ENCODE measurements around the gene TSPAN5. TPM values are rescaled to one million over a fixed set of nuclear protein-coding genes. Genes with fewer than 3 reads are reported as not detected.

Gene TSPAN5
- total RNA-seq, 1 experiment from 2014 or later: 5.6 TPM

DNA sequence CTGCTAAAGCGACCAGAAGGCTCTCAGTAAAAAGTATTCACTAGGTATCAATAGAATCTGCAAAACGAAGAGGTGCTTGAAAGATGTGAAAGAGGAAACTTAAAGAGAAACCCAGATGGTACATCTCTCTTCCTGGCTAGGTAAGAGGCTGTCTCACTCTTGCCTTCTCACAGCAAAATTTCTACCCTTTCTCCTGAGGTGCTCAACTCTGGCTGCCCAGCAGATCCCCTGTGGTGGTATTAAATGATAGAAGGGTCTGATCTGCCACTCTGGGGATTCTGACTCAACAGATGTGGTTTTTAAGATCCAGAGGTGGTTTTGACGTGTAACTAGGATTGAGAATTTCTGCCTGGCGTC, 14.9 kb upstream of the TSPAN5 start:
- no peak for DNase-seq (ENCODE audit: low spot score)

DNA sequence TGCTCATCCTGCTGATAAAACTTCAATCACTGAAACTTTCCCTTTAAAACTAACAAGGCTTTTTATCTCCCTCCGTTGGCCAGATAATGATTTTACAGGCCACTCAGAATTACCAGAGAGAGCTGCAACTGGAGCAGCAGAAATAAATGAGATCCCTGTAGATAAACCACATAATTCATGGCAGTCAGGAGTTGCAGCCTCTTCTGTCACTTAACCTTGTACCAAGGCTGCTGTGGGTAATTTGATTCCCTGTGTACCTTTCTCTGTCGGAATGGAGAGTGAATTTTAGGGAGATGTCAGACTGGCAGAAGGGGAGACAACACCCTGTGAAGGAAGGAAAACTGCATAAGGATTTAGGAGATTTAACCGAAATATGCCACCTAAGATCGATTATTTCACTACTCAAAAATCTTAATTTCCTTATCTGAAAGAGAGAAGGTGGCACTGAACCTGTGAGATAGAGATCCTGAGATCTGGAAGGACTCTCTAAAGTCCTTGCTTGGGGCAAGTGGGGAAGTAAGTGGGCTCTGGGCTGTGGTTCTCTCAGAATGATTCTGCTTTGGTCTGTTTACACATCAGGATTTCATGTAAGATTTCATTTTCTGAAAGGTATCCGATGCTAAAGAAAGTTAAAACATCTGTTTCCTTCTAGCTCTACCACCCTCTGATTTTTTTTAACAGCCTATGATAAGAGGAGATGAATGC, 14.3 kb upstream of the TSPAN5 start:
- no peak for DNase-seq (ENCODE audit: low spot score)

DNA sequence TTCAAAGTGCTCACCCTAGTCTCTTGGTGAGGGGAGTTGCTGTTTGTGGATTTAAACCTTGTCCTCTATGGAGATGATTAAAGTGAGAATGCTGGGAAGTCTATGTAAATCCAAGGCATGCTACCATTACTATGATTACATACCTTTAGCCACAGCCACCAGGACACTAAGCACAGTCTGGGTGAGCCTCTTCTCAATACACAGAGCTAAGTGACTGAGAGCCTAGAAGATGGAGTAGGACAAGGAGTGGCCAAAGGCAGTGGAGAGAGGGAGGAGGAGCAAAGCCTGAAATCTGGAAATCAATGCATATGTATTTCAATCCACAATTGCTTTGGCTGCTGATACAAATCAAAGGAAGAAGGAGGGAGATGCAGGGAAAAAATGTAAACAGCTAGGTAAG, 12.7 kb upstream of the TSPAN5 start:
- no peak for DNase-seq (ENCODE audit: low spot score)

DNA sequence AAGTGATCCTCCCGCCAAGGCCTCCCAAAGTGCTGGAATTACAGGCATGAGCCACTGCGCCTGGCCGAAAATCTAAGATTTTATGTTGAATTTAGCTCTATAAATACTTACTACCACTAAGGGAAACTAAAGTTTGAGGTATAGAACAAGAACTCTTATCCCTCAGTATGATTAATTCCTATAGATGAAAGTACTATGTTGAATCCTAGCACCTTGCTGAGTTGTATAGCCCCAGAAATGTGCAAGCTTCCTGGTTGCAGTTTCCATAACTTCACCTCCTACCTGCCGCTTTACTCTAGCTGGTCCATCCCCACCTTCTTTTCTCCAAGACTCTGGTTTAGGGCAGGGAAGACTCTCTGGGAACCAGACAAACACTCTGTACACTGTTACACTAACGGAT, 11.8 kb upstream of the TSPAN5 start:
- no peak for DNase-seq (ENCODE audit: low spot score)

DNA sequence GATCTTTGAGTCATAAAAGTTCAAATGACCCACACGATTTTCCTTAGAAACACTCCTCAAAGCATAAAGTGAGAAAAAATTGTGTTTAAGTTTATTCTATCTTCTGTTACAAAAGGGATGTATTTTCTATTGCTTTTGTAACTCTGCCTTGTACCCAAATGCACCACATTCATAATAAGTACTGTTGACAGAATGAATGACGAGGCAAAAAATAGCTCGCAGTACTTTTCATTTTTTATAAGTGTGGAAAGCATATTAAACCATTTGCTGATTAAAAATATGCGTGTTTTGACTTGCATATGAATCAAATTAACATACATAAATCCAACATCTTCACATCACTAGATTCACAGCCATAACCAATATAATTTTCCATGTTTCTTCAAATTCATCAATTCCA, 11.2 kb upstream of the TSPAN5 start:
- DNase-seq (ENCODE audit: low spot score): no peak

DNA sequence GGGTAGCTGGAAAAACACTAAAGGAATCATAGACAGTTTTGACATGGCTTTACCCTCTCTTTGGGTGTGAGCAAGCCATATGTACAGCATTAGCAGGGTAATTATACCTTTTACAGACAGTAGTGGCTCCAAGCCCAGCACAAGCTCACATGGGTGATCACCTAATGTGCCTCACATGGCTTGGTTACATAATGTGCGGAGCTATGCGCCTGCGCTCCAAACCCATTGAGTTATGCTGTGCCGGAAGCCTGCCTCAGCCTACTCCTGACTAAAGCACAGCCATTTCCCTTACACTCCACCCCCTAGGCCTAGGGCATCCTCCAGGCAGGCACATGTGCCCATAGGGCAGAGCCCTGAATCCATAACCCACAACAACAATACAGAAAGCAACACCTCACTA, 6.5 kb upstream of the TSPAN5 start:
- no peak for DNase-seq (ENCODE audit: low spot score)

DNA sequence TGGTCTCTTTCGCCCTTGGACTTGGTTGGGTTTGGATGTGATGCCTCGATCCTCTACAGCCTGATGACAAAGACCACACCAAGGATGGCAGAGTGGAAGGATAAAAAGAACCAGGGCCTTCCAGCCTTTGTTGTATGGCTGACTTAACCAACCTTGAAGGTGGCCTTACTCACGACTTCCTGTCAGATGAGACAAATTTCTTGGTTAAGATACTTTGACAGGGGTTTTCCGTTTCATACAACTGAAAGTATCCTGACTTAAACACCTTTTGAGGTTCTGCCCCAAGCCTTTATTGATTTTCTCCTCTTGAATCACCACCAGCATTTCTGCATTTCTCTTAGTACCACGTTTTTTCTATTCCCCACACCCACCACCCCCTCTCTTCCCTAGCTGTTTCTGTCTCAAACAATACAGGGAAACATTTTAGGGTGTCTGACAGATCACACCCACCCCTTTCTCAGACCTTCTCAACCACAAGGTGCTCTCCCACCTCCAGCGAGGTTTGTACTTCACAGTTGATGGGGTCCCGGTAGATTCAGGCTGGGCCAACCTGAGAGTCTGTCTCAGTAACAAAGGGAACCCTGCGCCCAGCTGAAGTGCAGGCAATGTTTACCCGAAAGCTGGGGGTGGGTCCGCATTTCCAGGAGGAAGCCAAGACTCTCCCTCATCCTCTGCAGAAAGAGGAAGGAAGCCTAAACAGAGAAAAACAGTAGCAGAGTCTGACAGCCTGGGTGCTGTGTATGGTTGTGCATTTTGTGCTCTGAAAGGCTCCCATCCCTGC, 5.0 kb upstream of the TSPAN5 start:
- no peak for DNase-seq (ENCODE audit: low spot score)

DNA sequence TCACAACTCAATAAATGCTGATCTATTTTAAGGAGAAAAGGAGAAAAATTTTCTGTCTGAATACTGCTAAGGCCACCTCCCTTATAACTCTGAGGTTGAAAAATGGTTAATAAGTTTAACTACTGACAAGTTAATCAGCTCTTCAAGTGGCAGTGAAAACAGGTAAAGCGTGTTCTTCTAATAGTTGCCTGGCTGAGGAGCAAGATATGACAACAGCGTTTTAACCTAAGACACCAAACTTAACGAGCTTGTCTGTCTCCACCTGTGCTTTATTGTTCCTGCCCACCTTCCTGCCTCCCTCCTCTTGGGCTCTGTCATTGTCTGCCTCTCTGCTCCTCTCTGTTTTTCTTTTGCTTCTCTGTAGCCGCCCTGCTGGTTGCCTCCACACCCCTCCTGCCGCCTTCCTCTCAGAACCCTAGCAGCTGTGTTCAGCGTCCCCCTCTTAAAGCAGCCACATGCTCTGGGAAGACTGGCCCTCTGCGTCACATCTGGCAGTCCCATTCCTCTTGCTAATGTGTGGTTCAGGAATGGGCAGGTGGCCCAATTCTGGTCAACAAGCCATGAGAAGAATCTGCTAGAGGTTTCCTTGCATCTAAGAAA, 4.3 kb upstream of the TSPAN5 start:
- peak; percentile 78 for DNase-seq (ENCODE audit: low spot score)

DNA sequence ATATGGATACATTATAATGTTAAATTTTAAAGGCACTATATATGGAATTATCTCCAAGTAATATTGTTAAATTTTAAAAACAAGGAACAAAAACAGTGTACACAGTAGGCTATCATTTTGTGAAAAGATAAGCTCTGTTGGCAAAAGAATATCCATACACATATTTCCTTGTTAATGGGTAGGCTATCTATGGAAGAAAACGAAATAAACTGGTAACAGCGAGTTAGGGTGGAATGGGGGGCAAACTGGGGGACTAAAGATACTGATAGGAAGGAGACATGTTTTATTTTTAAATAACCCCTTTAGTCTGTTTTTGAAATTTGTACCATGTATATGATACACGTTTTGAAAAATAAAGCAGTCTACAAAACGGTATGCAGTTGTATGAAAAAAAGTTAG, 3.6 kb upstream of the TSPAN5 start:
- no peak for DNase-seq (ENCODE audit: low spot score)

DNA sequence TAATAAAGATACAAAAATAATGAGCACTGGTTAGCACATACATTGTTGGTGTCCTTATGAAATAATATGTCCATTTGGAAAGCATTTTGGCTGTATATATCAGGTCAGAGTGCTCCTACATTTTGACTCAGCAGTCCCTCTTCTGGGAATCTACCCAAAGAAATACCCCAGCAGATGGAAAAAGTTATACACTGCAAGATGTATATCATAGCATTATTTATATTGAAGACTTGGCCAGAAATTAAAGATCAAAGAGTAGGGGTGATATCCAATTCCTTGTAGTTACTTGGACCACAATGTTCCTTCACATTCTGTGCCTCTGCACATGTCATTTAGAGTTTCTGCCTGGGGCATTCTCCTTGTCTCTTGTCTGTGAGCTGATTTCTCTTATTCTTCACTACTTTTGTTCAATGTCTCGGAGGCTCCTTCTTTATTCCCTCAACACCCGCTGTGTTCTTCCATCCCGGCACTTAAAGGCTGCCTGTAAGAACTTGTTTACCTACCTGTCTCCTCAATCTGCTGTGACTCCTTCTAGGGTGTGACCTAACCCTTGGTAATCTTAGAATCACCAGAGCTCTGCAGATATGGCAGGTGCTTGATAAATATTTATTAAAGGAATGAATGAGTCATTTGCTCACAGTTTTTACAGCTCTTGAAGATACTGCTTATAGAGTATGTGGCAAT, 3.1 kb upstream of the TSPAN5 start:
- DNase-seq (ENCODE audit: low spot score): peak; percentile 60

DNA sequence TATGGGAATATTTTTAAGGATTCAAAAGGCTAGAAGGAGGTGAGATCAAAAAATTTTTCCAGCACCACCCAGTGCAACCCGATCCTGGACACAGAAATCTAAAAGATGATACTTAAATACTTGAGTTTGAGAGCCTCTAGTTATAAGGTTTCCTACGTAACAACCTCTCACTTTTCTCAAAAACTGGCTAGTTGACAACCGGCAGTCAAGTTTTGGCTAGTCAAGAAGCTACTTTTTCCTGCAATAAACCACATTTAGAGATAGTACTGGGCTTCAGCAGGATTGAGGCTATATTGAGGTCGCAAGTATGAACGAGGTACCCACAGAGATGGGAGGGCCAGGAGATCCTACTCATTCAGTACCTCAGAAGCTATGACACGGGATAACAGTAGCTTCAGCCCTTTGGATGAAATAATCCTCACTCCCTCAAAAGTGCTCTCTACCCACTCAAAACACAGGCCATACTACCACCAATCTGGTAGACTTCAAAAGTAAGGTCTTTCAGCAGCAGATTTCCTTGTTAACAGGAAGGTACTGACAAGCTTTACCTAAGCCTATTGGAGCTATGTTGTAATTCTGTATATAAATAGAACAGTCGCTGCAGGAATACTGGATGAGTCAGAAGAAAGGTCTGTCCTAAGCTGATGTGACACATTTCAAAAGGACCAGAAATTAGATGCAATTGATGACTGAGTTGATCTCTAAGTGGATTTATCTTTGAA, 1.5 kb upstream of the TSPAN5 start:
- DNase-seq (ENCODE audit: low spot score): peak; percentile 44

DNA sequence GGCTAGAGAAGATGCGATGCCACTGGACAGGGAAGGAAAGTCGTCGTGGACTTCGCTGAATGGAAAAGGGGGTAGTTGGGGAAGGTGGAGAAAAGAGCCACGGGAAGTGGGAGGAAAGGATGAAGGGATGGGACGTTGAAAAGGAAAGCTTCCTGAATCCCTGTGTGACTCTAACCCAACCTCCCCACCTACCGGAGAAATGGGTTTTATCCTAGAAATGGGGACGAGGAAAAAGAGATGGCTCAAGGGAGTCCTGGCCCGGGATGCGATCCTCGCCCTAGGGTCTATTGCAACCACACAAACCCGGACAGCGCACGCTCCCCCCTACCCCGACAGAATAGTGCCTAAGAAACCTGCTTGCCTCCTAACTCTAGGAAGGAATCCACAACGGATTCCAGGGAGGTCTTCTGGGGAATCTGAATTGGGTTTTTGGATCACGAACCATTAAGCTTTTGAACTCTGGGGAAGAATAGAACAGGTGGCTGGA, 738 bp upstream of the TSPAN5 start:
- peak; percentile 32 for DNase-seq (ENCODE audit: low spot score)

DNA sequence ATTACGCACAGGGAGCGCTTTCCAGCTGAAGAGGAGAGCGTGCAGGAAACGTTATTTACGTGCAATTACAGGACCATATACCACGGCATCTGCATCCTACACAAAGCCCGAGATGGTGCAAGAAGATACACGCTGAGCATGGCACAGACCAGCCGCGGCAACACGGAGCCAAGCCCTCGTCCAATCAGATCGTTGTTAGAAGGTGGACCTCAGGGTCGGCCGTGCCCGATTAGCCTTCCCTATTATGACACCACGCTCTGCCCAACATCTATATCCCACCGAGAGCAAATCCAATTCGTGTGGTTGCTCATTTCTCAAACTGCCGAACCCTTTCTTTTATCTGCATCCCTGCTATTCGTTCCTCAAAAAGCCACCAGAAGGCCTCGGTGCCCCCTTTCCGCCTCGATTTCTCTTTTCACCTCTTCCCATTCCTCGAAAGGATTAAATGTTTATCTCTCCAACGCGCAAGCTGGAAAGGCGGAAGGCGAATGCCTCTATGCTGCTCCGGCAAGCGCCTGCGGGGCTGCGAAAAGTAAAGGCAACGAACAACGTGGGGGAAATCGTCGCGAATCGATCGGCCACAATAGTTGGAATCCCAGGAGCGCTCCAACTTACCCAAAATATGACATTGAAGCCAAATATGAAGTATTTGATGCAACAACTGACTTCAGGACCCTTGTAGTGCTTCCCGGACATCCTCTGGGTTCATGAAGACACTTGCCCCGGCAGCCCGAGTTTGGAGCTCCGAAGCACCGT, 702 bp downstream of the TSPAN5 start:
- peak; percentile 47 for DNase-seq (ENCODE audit: low spot score)

DNA sequence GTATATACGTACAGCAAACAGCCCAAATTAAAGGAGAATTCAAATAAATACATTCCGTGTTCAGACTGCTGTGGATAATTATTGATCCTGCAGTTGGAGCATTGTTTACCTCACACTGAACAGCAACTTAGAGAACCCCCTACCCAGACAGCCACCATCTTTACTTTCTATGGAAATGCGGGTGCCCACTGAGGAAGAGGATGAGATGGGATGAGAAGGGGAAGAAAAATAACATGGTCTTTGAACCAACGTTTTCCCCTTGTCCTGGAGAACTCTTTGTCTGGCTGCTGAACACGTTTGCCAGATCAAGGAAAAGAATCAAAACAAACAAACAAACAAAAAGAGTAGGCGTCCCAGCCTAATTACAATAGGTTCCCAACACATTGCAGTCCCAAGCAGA, 1.5 kb downstream of the TSPAN5 start:
- no peak for DNase-seq (ENCODE audit: low spot score)

DNA sequence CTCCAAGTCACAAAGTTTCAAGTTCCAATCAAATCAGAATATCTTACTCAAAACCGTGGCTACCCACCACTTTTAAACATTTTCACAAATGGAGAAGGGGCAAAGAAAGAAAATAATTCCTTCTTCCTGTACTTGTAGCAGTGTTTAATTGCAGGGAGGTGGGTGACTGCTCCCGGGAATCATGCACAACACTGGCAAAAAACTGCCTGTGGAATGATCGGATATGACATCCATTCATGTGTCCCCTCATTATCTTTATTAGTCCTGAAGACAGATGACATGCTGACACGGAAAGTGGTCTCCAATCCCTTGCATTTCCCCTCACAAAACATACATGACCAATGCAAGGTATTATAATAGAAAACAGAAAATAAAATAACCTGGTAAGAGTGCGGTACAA, 2.0 kb downstream of the TSPAN5 start:
- DNase-seq (ENCODE audit: low spot score): no peak

DNA sequence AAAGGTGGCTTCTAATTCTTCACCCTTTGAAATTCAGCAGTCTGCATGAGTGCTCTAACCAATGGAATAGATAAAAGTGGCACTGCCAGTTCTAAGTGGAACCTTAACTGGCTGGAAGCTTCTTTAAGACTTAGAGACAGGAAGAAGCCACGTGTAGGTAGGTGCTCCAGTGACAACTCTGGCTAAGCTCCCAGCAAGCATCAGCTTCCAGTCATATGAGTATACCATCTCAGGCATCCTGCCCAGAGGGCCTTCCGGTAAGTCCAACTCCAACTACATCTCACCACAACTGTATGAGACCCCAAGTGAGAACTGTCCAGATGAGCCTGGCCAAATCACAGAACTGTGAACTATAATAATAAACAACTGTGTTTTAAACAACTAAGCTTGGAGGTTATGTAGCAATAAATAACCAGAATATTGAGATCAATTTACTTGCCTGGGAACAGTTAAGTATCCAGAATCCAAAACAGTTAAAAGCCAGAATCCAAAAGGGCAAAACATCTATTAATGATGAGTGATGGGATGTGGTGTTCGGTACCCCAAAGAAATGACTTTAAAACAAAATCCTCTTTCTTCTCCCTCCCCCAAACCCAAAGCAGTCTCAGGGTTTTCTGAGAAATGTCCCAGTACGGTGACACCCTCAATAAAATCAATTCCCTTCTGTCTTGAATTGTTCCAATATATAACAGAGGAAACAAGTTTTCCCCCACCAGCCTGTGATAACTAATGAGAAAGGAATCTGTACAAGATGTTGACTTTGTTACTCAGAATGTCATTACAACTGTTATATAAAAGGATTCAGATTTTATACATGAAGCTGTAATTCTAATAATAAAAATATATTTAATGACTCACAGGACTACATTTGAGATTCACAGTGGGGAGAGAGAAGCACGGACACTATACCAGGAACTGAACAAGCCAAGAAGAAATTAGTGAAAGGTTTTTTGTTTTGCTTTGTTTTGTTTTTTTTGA, 4.2 kb downstream of the TSPAN5 start:
- peak; percentile 54 for DNase-seq (ENCODE audit: low spot score)

DNA sequence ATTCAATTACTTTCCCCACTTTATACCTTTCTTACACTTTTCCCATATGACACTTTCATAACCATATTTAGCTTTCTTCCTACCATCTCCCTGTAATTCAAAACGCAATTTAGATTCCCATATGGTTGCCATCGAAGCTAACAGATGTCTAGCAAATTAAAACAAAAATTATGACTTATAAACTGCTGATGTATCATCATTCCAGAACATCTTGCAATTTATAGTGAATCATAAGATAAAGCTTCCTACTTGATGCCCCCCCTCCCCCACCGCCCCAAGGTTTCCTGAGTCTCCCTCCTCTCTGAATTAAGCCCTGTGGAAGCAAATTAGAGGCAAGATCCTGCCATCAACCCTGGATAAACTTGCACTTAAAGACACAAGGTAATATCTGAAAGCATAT, 5.4 kb downstream of the TSPAN5 start:
- no peak for DNase-seq (ENCODE audit: low spot score)

DNA sequence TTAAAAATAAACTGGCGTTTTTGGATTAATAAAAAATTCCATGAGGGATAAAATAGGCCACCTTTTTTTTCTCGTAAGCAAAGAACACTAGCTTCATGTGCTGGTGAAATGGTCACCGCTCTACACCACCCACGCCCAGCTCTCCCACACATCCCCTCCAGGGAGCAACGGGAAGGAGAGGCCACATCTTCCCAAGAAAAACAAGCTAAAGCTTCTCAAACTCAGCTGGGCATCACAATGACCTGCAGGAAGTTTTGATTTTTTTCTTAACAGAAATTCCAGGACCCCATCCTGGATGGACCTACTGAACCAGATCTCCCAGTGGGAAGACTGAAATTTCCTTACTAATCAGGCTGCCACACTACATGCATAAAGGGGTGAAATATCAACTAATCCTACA, 9.8 kb downstream of the TSPAN5 start:
- DNase-seq (ENCODE audit: low spot score): no peak

DNA sequence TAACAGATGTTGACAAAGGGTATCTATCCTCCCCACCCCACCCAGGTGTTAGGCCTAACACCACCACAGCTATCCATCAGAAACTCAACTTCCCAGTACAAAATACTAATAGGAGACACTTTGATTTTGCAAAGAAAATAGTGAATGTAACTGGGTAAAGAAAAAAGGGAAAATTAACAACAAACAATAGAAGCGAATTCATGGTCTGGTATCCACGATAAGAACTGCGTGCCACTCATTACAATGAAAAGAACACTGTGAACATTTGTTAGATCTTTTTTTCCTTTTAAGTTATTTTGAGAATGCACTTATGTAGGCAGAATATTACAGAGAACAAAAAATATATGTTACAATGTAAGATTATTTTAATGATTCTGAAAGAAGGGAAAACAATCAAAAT, 12.0 kb downstream of the TSPAN5 start:
- no peak for DNase-seq (ENCODE audit: low spot score)

DNA sequence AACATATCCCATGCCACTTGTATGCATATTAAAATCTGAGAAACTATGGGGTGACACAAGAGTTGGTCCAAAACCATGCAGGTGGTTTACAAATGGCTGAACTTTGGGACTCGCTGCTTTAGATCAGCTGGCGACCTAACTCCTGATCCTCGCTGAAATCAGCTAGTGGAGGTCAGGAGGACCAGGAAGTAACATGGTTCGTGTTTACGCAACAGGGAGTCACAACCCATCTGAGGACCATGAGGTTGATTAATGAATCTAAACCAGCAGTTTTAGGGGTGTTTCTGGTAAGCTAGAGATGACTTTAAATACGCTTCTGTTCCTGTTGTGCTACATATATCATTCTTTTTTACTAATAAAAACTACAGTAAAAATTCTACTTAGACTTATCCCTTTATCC, 12.9 kb downstream of the TSPAN5 start:
- DNase-seq (ENCODE audit: low spot score): no peak

Measured in HT-29 (cell line).